ENCODE results near the gene IQGAP2. TPM values are rescaled to one million over a fixed set of nuclear protein-coding genes. Genes with fewer than 3 reads are reported as not detected.
A peak's percentile ranks its signal among the peaks of the same experiment; 100 is the strongest.

Gene IQGAP2
- total RNA-seq, 1 experiment from 2014 or later, result not detected

GRCh38 chr5:76705574-76705973 is 302.5 kb downstream of the IQGAP2 start:
- H3K4me3 ChIP-seq, result no peak overlapping the region
- no peak overlapping the region for H3K4me2 ChIP-seq
- H3K79me2 ChIP-seq (ENCODE audit: low read depth), result no peaks in the 10 kb centered on the region
- DNase-seq, result no peak
- BruUV-seq (replicated peaks), result no TSS peak
- no peaks in the 10 kb centered on the region for H3K36me3 ChIP-seq (ENCODE audit: low read depth)
- ChIA-PET POLR2A (ENCODE audit: unreplicated experiment) (no interaction called here), CTCF (no interaction called here)
- intact Hi-C loops (cut with micrococcal nuclease; ENCODE audit: unreplicated experiment), result no loop called here
- H3K9me3 ChIP-seq (ENCODE audit: insufficient read depth, low read depth), result no peaks in the 10 kb centered on the region
- no peaks in the 10 kb centered on the region for H3K9me2 ChIP-seq (ENCODE audit: insufficient read depth)
- H4K20me1 ChIP-seq (ENCODE audit: insufficient read depth), result no peaks in the 10 kb centered on the region
- H3K27me3 ChIP-seq (ENCODE audit: insufficient read depth, low read depth), result no peaks in the 10 kb centered on the region
- no peak overlapping the region for H3K27ac ChIP-seq
- H3F3A ChIP-seq (ENCODE audit: insufficient read depth, low read depth), result peaks cover 6% of the 10 kb centered on the region; the same call in 1 of the 2 replicates
- TF ChIP-seq EZH2 (IDR thresholded peaks at IDR 0.05; ENCODE audit: low read depth), result no peak
- TF ChIP-seq CTCF (conservative IDR thresholded peaks at IDR 0.05), result no peak
- H2AFZ ChIP-seq, result no peak overlapping the region
- H3K4me1 ChIP-seq (replicated peaks; ENCODE audit: insufficient read depth), result peaks cover 34% of the 10 kb centered on the region

- no peak overlapping the region for H2AFZ ChIP-seq
- H3K9me3 ChIP-seq (ENCODE audit: insufficient read depth, low read depth), result no peaks in the 10 kb centered on the region
- DNase-seq, result peak in 1 of 2 experiments; percentile 61
- no peak overlapping the region for H3K4me3 ChIP-seq
- H3F3A ChIP-seq (ENCODE audit: insufficient read depth, low read depth), result no peaks in the 10 kb centered on the region
- TF ChIP-seq EZH2 (IDR thresholded peaks at IDR 0.05; ENCODE audit: low read depth) (no peak), CTCF (conservative IDR thresholded peaks at IDR 0.05) (no peak)
- POLR2A ChIA-PET (ENCODE audit: unreplicated experiment), result no interaction called here
- no peaks in the 10 kb centered on the region for H4K20me1 ChIP-seq (ENCODE audit: insufficient read depth)
- BruUV-seq (replicated peaks), result no TSS peak
- intact Hi-C loops (cut with micrococcal nuclease; ENCODE audit: unreplicated experiment), result loop anchor here (10.0 kb wide), 1 partner anchor 155 kb away; no protein-coding TSS in a partner anchor
- H3K27ac ChIP-seq, result no peak overlapping the region
- H3K79me2 ChIP-seq (ENCODE audit: low read depth), result no peaks in the 10 kb centered on the region
- H3K36me3 ChIP-seq (ENCODE audit: low read depth), result no peaks in the 10 kb centered on the region
- H3K9me2 ChIP-seq (ENCODE audit: insufficient read depth), result no peaks in the 10 kb centered on the region
- peak overlapping the region; percentile 13; the same call in 1 of the 2 replicates for H3K4me2 ChIP-seq
- H3K4me1 ChIP-seq (replicated peaks; ENCODE audit: insufficient read depth), result peaks cover 12% of the 10 kb centered on the region
- CTCF ChIA-PET, result no interaction called here
- H3K27me3 ChIP-seq (ENCODE audit: insufficient read depth, low read depth), result no peaks in the 10 kb centered on the region
Observed at GRCh38 chr5:76709762-76710161, 306.7 kb downstream of the IQGAP2 start.

GRCh38 chr5:76710991-76711390 is 307.9 kb downstream of the IQGAP2 start:
- Histone ChIP-seq H3K27me3 (ENCODE audit: insufficient read depth, low read depth) (no peaks in the 10 kb centered on the region), H3K27ac (no peak overlapping the region), H3K9me2 (ENCODE audit: insufficient read depth) (no peaks in the 10 kb centered on the region), H3K4me1 (replicated peaks; ENCODE audit: insufficient read depth) (peaks cover 12% of the 10 kb centered on the region), H3K36me3 (ENCODE audit: low read depth) (no peaks in the 10 kb centered on the region), H3K4me3 (no peak overlapping the region), H2AFZ (no peak overlapping the region), H3K9me3 (ENCODE audit: insufficient read depth, low read depth) (no peaks in the 10 kb centered on the region), H4K20me1 (ENCODE audit: insufficient read depth) (no peaks in the 10 kb centered on the region), H3F3A (ENCODE audit: insufficient read depth, low read depth) (no peaks in the 10 kb centered on the region), H3K79me2 (ENCODE audit: low read depth) (no peaks in the 10 kb centered on the region), H3K4me2 (no peak overlapping the region)
- no peak for TF ChIP-seq CTCF (conservative IDR thresholded peaks at IDR 0.05)
- TF ChIP-seq EZH2 (IDR thresholded peaks at IDR 0.05; ENCODE audit: low read depth), result no peak
- ChIA-PET POLR2A (ENCODE audit: unreplicated experiment) (no interaction called here), CTCF (no interaction called here)
- DNase-seq, result no peak
- intact Hi-C loops (cut with micrococcal nuclease; ENCODE audit: unreplicated experiment), result loop anchor here (10.0 kb wide), 1 partner anchor 154 kb away; no protein-coding TSS in a partner anchor
- no TSS peak for BruUV-seq (replicated peaks)
